Activated effector memory CD4-positive, alpha-beta T cell treated with anti-CD3 and anti-CD28 coated beads, Interleukin-2, amount 50 U/mL, for 16 hours (primary cell): ENCODE results near the gene IWS1.

ENCODE experiments used
- DNase-seq: peaks from one replicate; pipeline ENCODE4 v3.0.0-alpha.2; 2020

Gene IWS1

GRCh38 chr2:127486247-127487058, 39.8 kb downstream of the IWS1 start:
- DNase-seq = no peak

DNA sequence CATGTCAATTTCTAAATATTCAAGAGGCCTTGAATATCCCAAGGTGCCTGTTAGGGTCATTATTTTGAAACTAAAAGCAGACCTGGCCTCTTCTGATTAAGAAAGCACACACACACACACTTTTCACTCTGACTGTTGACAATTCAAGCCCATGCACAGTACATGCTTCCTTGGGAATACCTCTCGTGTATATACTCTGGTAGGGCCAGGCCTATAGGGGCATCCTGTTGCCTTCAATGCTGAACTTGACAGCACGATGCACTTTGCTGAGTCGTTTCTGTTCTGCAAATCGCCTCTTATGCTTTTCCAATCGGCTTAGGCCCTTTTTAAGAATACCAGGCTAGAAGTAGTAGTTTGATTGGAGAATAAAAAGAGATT, 40.6 kb downstream of the IWS1 start:
- DNase-seq = no peak

- DNase-seq = no peak
These were observed 41.1 kb downstream of the IWS1 start for GRCh38 chr2:127485051-127485693.

GRCh38 chr2:127482031-127482430, 44.3 kb downstream of the IWS1 start:
- no peak for DNase-seq

GRCh38 chr2:127479866-127480743, 46.2 kb downstream of the IWS1 start:
- no peak for DNase-seq

GRCh38 chr2:127479219-127479825, 47.0 kb downstream of the IWS1 start:
- no peak for DNase-seq

DNA sequence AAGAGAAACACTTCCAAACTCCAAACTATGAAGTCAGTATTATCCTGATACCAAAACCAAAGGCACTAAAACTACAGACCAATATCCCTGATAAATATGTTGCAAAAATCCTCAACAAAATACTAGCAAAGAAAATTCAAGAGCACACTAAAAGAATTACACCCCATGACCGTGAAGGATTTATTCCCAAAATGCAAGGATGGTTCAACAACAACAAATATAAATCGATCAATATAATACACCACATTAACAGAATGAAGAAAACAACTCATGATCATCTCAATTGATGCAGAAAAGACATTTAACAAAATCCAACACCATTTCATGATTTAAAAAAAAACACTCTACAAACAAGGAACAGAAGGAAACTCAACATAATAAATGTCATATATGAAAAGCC, 50.5 kb downstream of the IWS1 start:
- DNase-seq = no peak

- DNase-seq = no peak
These were observed 54.0 kb downstream of the IWS1 start for GRCh38 chr2:127472268-127472667.

- DNase-seq = no peak
These were observed 54.9 kb downstream of the IWS1 start for GRCh38 chr2:127471286-127471988.

GRCh38 chr2:127469974-127470373, 56.3 kb downstream of the IWS1 start:
- no peak for DNase-seq

DNA sequence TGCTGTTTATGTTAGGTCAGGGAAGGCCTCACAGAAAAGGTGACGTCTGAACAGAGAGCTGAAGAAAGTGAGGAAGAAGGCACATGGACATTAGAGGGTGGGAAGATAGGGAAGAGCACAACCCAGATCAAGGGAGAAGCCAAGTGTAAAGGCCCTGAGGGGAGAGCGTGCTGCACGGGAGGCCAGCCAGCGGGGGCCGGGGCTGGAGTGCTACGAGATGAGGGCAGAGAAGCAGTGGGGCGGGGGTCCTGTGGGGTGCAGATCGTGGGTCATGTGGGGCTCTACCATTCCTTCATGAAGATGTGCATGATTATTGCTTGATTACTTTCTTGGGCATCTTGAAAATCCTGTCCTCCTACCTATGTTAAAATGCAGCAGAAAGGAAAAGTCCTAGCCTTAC, 57.2 kb downstream of the IWS1 start:
- DNase-seq = no peak

DNA sequence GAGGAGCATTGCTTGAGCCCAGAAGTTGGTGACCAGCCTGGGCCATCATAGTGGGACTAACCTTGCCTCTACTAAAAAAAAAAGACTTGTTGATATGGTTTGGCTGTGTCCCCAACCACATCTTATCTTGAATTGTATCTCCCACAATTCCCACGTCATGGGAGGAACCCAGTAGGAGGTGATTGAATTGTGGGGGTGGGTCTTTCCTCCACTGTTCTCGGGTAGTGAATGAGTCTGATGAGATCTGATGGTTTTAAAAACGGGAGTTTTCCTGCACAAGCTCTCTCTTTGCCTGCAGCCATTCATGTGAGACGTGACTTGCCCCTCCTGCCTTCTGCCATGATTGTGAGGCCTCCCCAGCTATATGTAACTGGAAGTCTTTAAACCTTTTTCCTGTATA, 61.0 kb downstream of the IWS1 start:
- no peak for DNase-seq

- no peak for DNase-seq
These were observed 61.6 kb downstream of the IWS1 start for GRCh38 chr2:127464470-127465257.

DNA sequence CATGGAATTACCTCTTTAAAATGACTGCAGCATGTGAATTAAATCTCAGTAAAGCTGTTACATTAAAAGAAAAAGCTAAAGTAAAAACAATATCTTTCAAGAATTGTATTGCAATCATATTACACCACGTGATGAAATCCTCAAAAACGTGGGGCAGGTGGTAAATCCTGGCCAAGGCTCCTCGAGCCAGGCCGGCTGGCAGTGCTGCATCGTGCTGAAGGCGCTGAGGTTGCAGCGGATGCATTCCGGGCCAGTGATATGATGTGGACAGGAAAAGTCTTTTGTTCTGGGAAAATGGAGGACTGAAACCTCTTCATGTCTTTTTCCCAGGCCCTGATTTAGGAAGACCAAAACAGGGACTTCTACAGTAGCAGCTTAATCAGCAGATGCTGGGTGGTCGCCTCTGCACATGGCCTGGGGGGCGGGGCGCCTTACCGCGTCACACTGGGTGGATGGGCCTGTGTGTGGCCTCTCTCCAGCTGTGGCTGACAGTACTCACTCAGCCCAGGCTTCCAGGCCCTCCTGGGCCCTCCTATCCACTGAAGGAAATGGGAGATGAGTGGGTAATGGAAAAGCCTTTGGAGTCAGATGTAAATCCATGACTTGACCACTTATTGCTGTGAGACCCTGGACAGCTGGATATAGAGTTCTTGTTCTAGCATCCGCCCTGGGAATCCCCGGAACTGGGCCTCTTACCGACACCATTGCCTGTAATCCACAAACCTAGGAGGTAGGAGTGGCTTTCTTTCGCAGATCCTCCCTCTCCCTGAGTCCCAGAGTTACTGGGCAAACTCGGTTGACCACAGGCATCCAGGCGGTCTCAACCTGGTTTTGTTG, 62.9 kb downstream of the IWS1 start:
- no peak for DNase-seq

DNA sequence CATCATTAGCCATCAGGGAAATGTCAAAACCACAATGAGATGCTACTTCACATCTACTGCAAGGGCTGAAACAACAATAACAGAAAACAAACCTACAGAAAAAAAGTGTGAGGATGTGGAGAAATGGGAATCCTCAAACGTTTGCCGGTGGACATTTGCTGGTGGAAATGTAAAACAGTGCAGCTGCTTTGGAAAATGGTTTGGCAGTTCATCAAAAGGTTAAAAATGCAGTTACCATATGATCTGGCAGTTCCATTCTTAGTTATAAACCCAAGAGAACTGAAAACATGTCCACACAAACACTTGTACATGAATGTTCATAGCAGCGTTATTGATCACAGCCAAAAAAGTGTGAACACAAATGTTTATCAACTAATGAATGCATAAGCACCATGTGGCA, 63.8 kb downstream of the IWS1 start:
- no peak for DNase-seq

DNA sequence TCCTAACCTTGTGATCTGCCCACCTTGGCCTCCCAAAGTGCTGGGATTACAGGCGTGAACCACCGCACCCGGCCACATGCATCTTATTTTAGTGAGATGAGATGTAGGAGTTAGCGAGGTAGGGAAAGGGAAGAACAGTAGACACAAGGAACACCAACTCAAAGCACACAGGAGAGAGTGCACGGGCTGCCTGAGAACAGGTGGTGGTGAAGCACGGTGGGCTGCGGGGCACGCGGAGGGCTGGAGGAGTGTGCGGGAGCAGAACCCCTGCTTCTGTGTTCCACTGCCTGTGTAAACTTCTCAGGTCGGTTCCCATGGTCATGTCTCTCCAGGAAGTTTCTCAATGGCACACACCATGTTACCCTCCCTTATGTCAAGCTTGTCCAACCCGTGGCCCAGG, 69.3 kb downstream of the IWS1 start:
- no peak for DNase-seq

DNA sequence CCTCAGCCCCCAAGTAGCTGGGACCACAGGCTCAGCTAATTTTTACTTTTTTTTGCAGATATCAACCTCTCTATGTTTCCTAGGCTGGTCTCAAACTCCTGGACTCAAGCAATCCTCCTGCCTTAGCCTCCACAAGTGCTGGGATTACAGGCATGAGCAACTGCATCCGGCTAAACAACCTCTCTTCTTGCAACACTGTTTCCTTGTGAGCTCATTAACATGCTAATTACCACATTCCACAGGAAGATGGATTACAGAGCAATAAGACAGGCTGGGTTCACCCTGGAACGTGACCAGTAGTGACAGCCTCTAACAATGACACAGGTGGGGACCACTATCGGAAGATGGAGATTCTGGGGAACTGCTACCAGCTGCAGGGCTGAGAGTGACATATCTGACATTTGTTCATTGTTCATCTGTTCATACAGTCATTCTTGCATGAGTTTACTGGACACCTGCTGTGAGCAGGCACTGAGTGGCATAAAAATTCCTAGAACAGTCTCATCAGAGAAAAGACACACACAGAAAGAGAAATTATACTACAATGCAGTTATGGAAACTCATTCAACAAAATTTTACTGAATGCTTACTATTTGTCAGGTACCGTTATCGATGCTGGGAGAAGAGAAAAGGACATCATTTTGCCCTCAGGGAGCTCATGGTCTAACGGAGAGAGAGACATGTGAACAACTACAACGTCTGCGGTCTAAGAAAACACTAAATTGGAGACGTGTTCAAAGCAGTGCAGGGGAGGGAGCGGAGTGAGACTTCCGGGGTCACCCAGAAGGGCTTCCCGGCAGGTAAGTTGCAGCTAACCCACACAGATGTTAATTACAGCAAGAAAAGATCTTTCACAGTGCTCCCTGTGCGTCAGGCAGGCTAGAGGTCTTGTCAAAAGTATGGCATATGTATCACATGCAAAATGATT, 70.5 kb downstream of the IWS1 start:
- peak; percentile 68 for DNase-seq

GRCh38 chr2:127454595-127455565, 71.4 kb downstream of the IWS1 start:
- DNase-seq = no peak
